HCT116 (cell line): ENCODE data around the gene LGR6. TPM values are rescaled to one million over a fixed set of nuclear protein-coding genes. Genes with fewer than 3 reads are reported as not detected.

Source experiments
- ATAC-seq: fragments of 200-7000 bp; cut with Tn5 transposase; 2 replicates; pipeline ENCODE4 v1.9.1; 2020; ENCODE audit warnings: mild to moderate bottlenecking, moderate library complexity
- BruUV-seq: library from RNA; stranded (reverse); fragments of 400-500 nt; replicated peaks from 2 replicates; lab custom pipeline; 2021; lab: Mats Ljungman, UMichigan
- CTCF ChIA-PET: fragments of 300-600 bp; sonication (Branson Sonifier 250); formaldehyde crosslinking; loops from one replicate; lab custom pipeline; 2021; ENCODE audit warnings: antibody characterized with exemption; lab: Charles Lee
- POLR2A ChIA-PET: fragments of 300-600, 350-600 bp; sonication (Branson Sonifier 250); formaldehyde crosslinking; loops from one replicate; lab custom pipeline; 2021; ENCODE audit warnings: antibody characterized with exemption; lab: Charles Lee
- RAD21 ChIA-PET, 2 experiments: fragments of 300-600 bp; sonication (Branson Sonifier 250); formaldehyde crosslinking; loops; one replicate each; lab custom pipeline; 2023; ENCODE audit warnings: low total read pairs in 2 of 2; ENCODE audit not compliant: uncharacterized antibody in 2 of 2, unreplicated experiment in 2 of 2, low non-redundant PET in 1 of 2; lab: Charles Lee
- DNase-seq: peaks from one replicate; pipeline ENCODE4 v3.0.0-alpha.2; 2010; ENCODE audit warnings: low read depth, low spot score
- H2AFZ ChIP-seq: fragments of 200-600 bp; shearing (Covaris generic), sonication (generic); 2 replicates; pipeline ENCODE4 v1.6.1; 2017; ENCODE audit warnings: low read depth, mixed run types, mixed read lengths, antibody characterized with exemption, low read length; ENCODE audit not compliant: poor library complexity, severe bottlenecking
- H3K27ac ChIP-seq: 2 replicates; pipeline ENCODE4 v1.5.1; 2012; ENCODE audit warnings: low read depth, low read length
- H3K27me3 ChIP-seq: fragments of 200-600 bp; sonication (generic); 2 replicates; pipeline ENCODE4 v1.6.1; 2016; ENCODE audit warnings: mixed run types, low read length, mixed read lengths; ENCODE audit not compliant: insufficient read depth
- H3K36me3 ChIP-seq, 2 experiments: fragments of 200-500 bp in 1 of 2; fragments of 200-600 bp in 1 of 2; sonication (Bioruptor generic) in 1 of 2; sonication (generic) in 1 of 2; 2 replicates each; pipeline versions ENCODE4 v1.5.1 to v1.6.1; 2014 to 2016; ENCODE audit warnings: low read length in 2 of 2, inconsistent platforms in 1 of 2, mixed read lengths in 1 of 2, mixed run types in 1 of 2; ENCODE audit not compliant: insufficient read depth in 2 of 2, control insufficient read depth in 1 of 2
- H3K4me1 ChIP-seq, 2 experiments: fragments of 200-600 bp in 1 of 2; sonication (generic) in 1 of 2; 2 replicates each; pipeline versions ENCODE4 v1.5.1 to v1.6.1; 2012 to 2017; ENCODE audit warnings: low read length in 2 of 2, inconsistent platforms in 1 of 2, mild to moderate bottlenecking in 1 of 2, mixed read lengths in 1 of 2, mixed run types in 1 of 2, moderate library complexity in 1 of 2; ENCODE audit not compliant: insufficient read depth in 2 of 2, control insufficient read depth in 1 of 2
- H3K4me2 ChIP-seq: fragments of 200-600 bp; sonication (generic); 2 replicates; pipeline ENCODE4 v1.6.1; 2017; ENCODE audit warnings: mixed run types, low read length, mixed read lengths
- H3K4me3 ChIP-seq, 2 experiments: fragments of 200-600 bp in 1 of 2; sonication (generic) in 1 of 2; replicated peaks in 1 of 2; 2 replicates each; pipeline ENCODE4 v1.5.1; 2011 to 2016; ENCODE audit warnings: low read length in 2 of 2, control low read depth in 1 of 2, low read depth in 1 of 2, mild to moderate bottlenecking in 1 of 2, mixed read lengths in 1 of 2, mixed run types in 1 of 2
- H3K79me2 ChIP-seq: fragments of 200-600 bp; sonication (generic); 2 replicates; pipeline ENCODE4 v1.6.1; 2017; ENCODE audit warnings: mild to moderate bottlenecking, mixed run types, low read length, moderate library complexity, mixed read lengths; ENCODE audit not compliant: insufficient read depth
- H3K9ac ChIP-seq: fragments of 200-600 bp; sonication (generic); 2 replicates; pipeline ENCODE4 v1.6.1; 2016; ENCODE audit warnings: low read length, mixed read lengths
- H3K9me2 ChIP-seq: fragments of 200-600 bp; sonication (generic), shearing (Covaris generic); 2 replicates; pipeline ENCODE4 v1.6.1; 2017; ENCODE audit warnings: mixed run types, mild to moderate bottlenecking, moderate library complexity; ENCODE audit not compliant: insufficient read depth
- H3K9me3 ChIP-seq, 2 experiments: fragments of 200-500 bp in 1 of 2; fragments of 200-600 bp in 1 of 2; sonication (Bioruptor generic) in 1 of 2; sonication (generic) in 1 of 2; 2 replicates each; pipeline ENCODE4 v1.6.1; 2014 to 2017; ENCODE audit warnings: low read length in 2 of 2, mixed read lengths in 2 of 2, inconsistent platforms in 1 of 2, low read depth in 1 of 2, mild to moderate bottlenecking in 1 of 2, mixed run types in 1 of 2, moderate library complexity in 1 of 2; ENCODE audit not compliant: control insufficient read depth in 1 of 2, insufficient read depth in 1 of 2
- H4K20me1 ChIP-seq: fragments of 200-600 bp; sonication (generic), shearing (Covaris generic); 2 replicates; pipeline ENCODE4 v1.6.1; 2017; ENCODE audit warnings: mixed run types, mild to moderate bottlenecking, moderate library complexity; ENCODE audit not compliant: insufficient read depth
- CBX3 ChIP-seq: IDR thresholded peaks from 2 replicates; pipeline ENCODE4 v1.6.1; 2012; ENCODE audit warnings: low read depth
- ELF1 ChIP-seq: IDR thresholded peaks from 2 replicates; pipeline ENCODE4 v1.6.1; 2012; ENCODE audit warnings: low read depth, borderline replicate concordance
- EZH2 ChIP-seq: fragments of 200-600 bp; sonication (generic); IDR thresholded peaks from 2 replicates; pipeline ENCODE4 v1.6.1; 2017; ENCODE audit warnings: antibody characterized with exemption, mixed run types
- EZH2phosphoT487 ChIP-seq: fragments of 200-600 bp; IDR thresholded peaks from 2 replicates; pipeline ENCODE4 v1.6.1; 2018; ENCODE audit warnings: antibody characterized with exemption, borderline replicate concordance
- POLR2A ChIP-seq: IDR thresholded peaks from 2 replicates; pipeline ENCODE4 v1.7.0; 2011; ENCODE audit warnings: borderline replicate concordance; ENCODE audit not compliant: insufficient read depth, insufficient read length; ENCODE audit errors: extremely low read depth
- RAD21 ChIP-seq: IDR thresholded peaks from 2 replicates; pipeline ENCODE4 v1.6.1; 2012; ENCODE audit warnings: low read depth, mild to moderate bottlenecking
- REST ChIP-seq: IDR thresholded peaks from 2 replicates; pipeline ENCODE4 v1.6.1; 2012; ENCODE audit warnings: low read depth
- YY1 ChIP-seq: IDR thresholded peaks from 2 replicates; pipeline ENCODE4 v1.6.1; 2011; ENCODE audit warnings: low read length, low read depth, moderate library complexity, mild to moderate bottlenecking; ENCODE audit not compliant: insufficient replicate concordance; ENCODE audit errors: extremely low read depth
- ZFX ChIP-seq: fragments of 450-650 bp; IDR thresholded peaks from 2 replicates; pipeline ENCODE4 v1.6.1; 2017
- intact Hi-C: fragments of 100-400 bp; cut with micrococcal nuclease; formaldehyde crosslinking; loops from 2 replicates; pipeline ENCODE4 v1.10.0; 2022
- total RNA-seq: library from RNA; stranded (reverse); gene quantifications from one replicate; pipeline ENCODE4 v1.2.1, GENCODE V29; 2021; ENCODE audit not compliant: unreplicated experiment
- TF ChIP-seq, protein P1 (sequence below): IDR thresholded peaks from 2 replicates; pipeline ENCODE4 v1.6.1; 2012
- TF ChIP-seq, protein P2 (sequence below): IDR thresholded peaks from 2 replicates; pipeline ENCODE4 v1.6.1; 2011; ENCODE audit warnings: mild to moderate bottlenecking, low read length, moderate library complexity; ENCODE audit not compliant: insufficient replicate concordance; ENCODE audit errors: extremely low read depth
- TF ChIP-seq, protein P3 (sequence below): IDR thresholded peaks from 2 replicates; pipeline ENCODE4 v1.6.1; 2012

LGR6 gene
- total RNA-seq, 1 experiment from 2014 or later, result 0.20 TPM

- no peak overlapping the region for H3K4me3 ChIP-seq
- TF ChIP-seq, protein P1, sequence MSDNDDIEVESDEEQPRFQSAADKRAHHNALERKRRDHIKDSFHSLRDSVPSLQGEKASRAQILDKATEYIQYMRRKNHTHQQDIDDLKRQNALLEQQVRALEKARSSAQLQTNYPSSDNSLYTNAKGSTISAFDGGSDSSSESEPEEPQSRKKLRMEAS, result no peak
- no peak for TF ChIP-seq EZH2
- TF ChIP-seq, protein P2, sequence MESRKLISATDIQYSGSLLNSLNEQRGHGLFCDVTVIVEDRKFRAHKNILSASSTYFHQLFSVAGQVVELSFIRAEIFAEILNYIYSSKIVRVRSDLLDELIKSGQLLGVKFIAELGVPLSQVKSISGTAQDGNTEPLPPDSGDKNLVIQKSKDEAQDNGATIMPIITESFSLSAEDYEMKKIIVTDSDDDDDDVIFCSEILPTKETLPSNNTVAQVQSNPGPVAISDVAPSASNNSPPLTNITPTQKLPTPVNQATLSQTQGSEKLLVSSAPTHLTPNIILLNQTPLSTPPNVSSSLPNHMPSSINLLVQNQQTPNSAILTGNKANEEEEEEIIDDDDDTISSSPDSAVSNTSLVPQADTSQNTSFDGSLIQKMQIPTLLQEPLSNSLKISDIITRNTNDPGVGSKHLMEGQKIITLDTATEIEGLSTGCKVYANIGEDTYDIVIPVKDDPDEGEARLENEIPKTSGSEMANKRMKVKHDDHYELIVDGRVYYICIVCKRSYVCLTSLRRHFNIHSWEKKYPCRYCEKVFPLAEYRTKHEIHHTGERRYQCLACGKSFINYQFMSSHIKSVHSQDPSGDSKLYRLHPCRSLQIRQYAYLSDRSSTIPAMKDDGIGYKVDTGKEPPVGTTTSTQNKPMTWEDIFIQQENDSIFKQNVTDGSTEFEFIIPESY, result no peak
- POLR2A ChIA-PET, result no interaction called here
Measured at GRCh38 chr1:202172015-202172355, 21.6 kb upstream of the LGR6 start.

DNA sequence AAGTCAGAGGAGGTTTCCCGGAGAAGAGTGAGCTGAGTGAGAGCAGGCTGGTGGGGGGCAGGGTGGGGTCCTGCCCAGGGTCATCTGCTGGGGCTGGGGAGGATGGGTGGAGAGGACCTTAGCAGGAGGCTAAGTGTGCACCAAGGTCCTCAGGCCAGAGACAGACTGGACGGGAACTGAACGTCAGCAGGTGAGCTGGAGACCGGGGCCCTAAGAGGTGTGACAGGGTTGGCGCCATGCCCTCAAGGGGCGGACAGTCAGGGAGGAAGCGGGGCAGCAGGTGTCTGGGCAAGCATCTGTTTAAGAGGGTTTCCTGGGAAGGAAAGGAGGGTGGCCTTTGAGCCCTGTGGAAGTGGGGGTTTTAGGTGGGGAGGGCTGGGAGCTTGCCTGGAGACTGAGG, 19.6 kb upstream of the LGR6 start:
- CTCF ChIA-PET, result interaction anchor here (0.6 kb wide), 1 partner anchor 32 kb away, joined by 3 read pairs; no protein-coding TSS in a partner anchor
- ATAC-seq (no peak), DNase-seq (no peak)
- no peaks in the 10 kb centered on the region for H3K9me3 ChIP-seq
- H4K20me1 ChIP-seq, result no peaks in the 10 kb centered on the region
- H3K4me3 ChIP-seq, result no peak overlapping the region
- no peak overlapping the region for H2AFZ ChIP-seq
- H3K4me2 ChIP-seq, result no peak overlapping the region
- H3K4me1 ChIP-seq, result no peaks in the 10 kb centered on the region
- intact Hi-C loops, result no loop called here
- no peaks in the 10 kb centered on the region for H3K79me2 ChIP-seq
- H3K27ac ChIP-seq, result no peak overlapping the region
- H3K36me3 ChIP-seq, result no peaks in the 10 kb centered on the region
- BruUV-seq, result no TSS peak
- H3K27me3 ChIP-seq, result no peaks in the 10 kb centered on the region
- RAD21 ChIA-PET, result interaction anchor here in 1 of 2 experiments (0.6 kb wide), 1 partner anchor 15 kb away, joined by 3 read pairs; no protein-coding TSS in a partner anchor
- H3K9me2 ChIP-seq, result no peaks in the 10 kb centered on the region
- no peak overlapping the region for H3K9ac ChIP-seq
- POLR2A ChIA-PET, result no interaction called here
- no peak for TF ChIP-seq REST
- no peak for TF ChIP-seq CBX3
- no peak for TF ChIP-seq RAD21
- TF ChIP-seq POLR2A, result no peak
- TF ChIP-seq, protein P3, sequence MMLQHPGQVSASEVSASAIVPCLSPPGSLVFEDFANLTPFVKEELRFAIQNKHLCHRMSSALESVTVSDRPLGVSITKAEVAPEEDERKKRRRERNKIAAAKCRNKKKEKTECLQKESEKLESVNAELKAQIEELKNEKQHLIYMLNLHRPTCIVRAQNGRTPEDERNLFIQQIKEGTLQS, result no peak
- TF ChIP-seq, protein P1, result no peak
- no peak for TF ChIP-seq EZH2
- TF ChIP-seq ZFX, result no peak
- no peak for TF ChIP-seq ELF1
- TF ChIP-seq YY1, result no peak
- no peak for TF ChIP-seq EZH2phosphoT487

More at GRCh38 chr1:202172015-202172355, 21.6 kb upstream of the LGR6 start:
- Histone ChIP-seq H3K27me3 (no peaks in the 10 kb centered on the region), H4K20me1 (no peaks in the 10 kb centered on the region), H3K79me2 (no peaks in the 10 kb centered on the region), H3K4me2 (no peak overlapping the region), H2AFZ (no peak overlapping the region), H3K4me1 (no peaks in the 10 kb centered on the region), H3K9me3 (no peaks in the 10 kb centered on the region), H3K36me3 (no peaks in the 10 kb centered on the region), H3K9me2 (no peaks in the 10 kb centered on the region), H3K27ac (no peak overlapping the region), H3K9ac (no peak overlapping the region)
- intact Hi-C loops, result no loop called here
- CTCF ChIA-PET, result no interaction called here
- DNase-seq (no peak), ATAC-seq (0 out of 2 replicates have a peak, but pooled peaks have one; percentile 33)
- BruUV-seq, result no TSS peak
- RAD21 ChIA-PET, result no interaction called here
